Naive B cell (primary cell): ENCODE measurements around the gene KIF3A. TPM values are rescaled to one million over a fixed set of nuclear protein-coding genes. Genes with fewer than 3 reads are reported as not detected.
A peak's percentile ranks its signal among the peaks of the same experiment; 100 is the strongest.

ENCODE experiments used
- ATAC-seq, 2 donors: fragments of 150-1000 bp; cut with Tn5 transposase; 2 replicates each; pipeline ENCODE4 v1.10.0; 2021; ENCODE audit warnings: low read depth in 2 of 2, mild to moderate bottlenecking in 2 of 2, moderate library complexity in 2 of 2
- DNase-seq: peaks from one replicate; pipeline ENCODE4 v3.0.0; 2022
- H3K27ac Mint-ChIP-seq, 6 donors: one replicate each; pipeline ENCODE4 v1.8.0; 2020 to 2022; ENCODE audit warnings: mild to moderate bottlenecking in 6 of 6, mixed read lengths in 6 of 6, moderate library complexity in 5 of 6, inconsistent platforms in 2 of 6
- H3K27me3 Mint-ChIP-seq, 3 donors: one replicate each; pipeline ENCODE4 v1.8.0; 2021 to 2022; ENCODE audit warnings: mixed read lengths in 3 of 3, mild to moderate bottlenecking in 1 of 3
- H3K36me3 Mint-ChIP-seq, 2 donors: one replicate each; pipeline ENCODE4 v1.8.0; 2020 to 2022; ENCODE audit warnings: mixed read lengths in 2 of 2, inconsistent platforms in 1 of 2, mild to moderate bottlenecking in 1 of 2
- H3K4me1 Mint-ChIP-seq, 3 donors: one replicate each; pipeline ENCODE4 v1.8.0; 2020 to 2022; ENCODE audit warnings: mixed read lengths in 3 of 3, inconsistent platforms in 1 of 3, mild to moderate bottlenecking in 1 of 3, moderate library complexity in 1 of 3
- H3K4me3 Mint-ChIP-seq, 8 donors: one replicate each; pipeline ENCODE4 v1.8.0; 2020 to 2022; ENCODE audit warnings: mild to moderate bottlenecking in 8 of 8, mixed read lengths in 8 of 8, moderate library complexity in 8 of 8, inconsistent platforms in 2 of 8
- H3K9me3 Mint-ChIP-seq, 7 donors: one replicate each; pipeline ENCODE4 v1.8.0; 2020 to 2022; ENCODE audit warnings: mixed read lengths in 7 of 7, mild to moderate bottlenecking in 5 of 7, inconsistent platforms in 2 of 7, moderate library complexity in 1 of 7
- polyA plus RNA-seq, 6 donors: library from polyadenylated mRNA; unstranded; fragments of 300-500 nt; fragmentation: Illumina TruSeq; gene quantifications; one replicate each; pipeline ENCODE4 v1.2.3, GENCODE V29; 2021; ENCODE audit warnings: low read depth in 6 of 6

KIF3A gene
- polyA plus RNA-seq, 6 donors from 2014 or later: 4.3 to 10.2 (median 7.3) TPM

DNA sequence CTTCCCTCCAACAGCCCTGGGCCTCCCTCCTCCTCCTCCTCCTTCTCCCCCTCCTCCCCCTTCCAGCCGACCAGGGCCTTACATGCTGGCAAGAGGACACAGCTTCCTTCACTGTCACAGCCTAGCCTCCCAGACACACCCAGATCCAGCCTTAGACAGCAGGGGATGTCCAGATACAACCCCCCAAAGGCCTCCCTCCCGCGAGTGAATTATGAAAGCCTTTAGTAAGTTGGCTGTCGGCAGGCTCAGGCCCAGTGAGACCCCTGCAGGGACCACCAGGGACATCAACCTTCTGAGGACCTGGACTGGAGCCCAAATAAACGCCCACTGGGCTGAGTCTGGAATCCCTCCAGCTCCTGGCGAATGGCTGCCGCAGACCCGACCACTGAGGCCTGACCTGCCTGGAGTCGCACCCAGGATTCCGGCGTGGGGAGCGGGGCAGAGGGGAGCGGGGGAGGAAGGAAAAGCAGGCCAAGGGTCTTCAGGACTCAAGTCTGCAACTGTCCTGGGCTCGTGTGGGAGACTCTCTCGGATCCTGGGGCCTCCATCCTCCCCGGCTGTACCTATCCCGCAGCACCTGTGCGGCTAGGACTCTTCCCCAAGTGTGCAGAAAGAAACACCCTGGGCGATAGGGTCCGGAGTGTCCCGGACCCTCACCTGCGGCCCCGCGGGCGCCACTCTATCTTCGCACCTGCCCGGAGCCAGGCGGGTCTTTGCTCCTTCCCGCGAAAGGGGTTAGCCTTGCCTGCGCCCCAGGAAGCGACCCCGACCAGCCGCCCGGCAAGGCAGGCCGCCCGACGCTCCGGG, 39.0 kb upstream of the KIF3A start:
- no peak overlapping the region for H3K27ac Mint-ChIP-seq
- peak; percentile 22 to 26 for ATAC-seq
- no peaks in the 10 kb centered on the region for H3K9me3 Mint-ChIP-seq
- H3K4me3 Mint-ChIP-seq: peak overlapping the region; percentile 17 to 84 (median 74)
- peaks cover 49 to 67% (median 64%) of the 10 kb centered on the region in 3 donors for H3K27me3 Mint-ChIP-seq
- no peak for DNase-seq
- no peaks in the 10 kb centered on the region for H3K36me3 Mint-ChIP-seq
- H3K4me1 Mint-ChIP-seq: peaks cover 7 to 13% (median 11%) of the 10 kb centered on the region in 3 donors

- Mint-ChIP-seq H3K4me3 (peak overlapping the region in 7 of 8 donors; percentile 6 to 79 (median 44)), H3K36me3 (no peaks in the 10 kb centered on the region), H3K27ac (no peak overlapping the region), H3K9me3 (no peaks in the 10 kb centered on the region), H3K4me1 (peaks cover 7 to 13% (median 11%) of the 10 kb centered on the region in 3 donors), H3K27me3 (peaks cover 49 to 60% (median 56%) of the 10 kb centered on the region in 3 donors)
- ATAC-seq (no peak), DNase-seq (no peak)
Observed at GRCh38 chr5:132775476-132775961, 38.2 kb upstream of the KIF3A start.

DNA sequence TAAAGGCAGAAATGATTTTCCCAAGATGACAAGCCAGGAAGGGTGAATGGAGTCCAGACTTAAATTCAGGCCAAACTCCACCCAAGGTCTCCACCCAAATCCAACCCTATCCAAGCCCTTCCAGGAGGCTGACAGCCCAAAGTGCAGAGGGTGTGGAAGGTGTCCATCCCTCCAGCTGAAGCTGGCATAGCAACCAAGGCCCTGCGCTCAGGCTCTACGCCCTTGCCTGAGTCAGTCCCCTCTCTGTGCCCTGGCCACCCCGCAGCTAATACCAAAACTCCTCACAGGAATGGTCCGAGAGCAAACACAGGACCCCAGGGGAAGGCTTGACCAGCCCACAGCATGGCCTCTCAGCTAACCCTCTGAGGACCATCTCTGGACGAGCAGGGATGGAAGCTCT, 37.5 kb upstream of the KIF3A start:
- H3K27ac Mint-ChIP-seq: no peak overlapping the region
- H3K9me3 Mint-ChIP-seq: no peaks in the 10 kb centered on the region
- H3K27me3 Mint-ChIP-seq: peaks cover 48 to 58% (median 50%) of the 10 kb centered on the region in 3 donors
- H3K4me1 Mint-ChIP-seq: peaks cover 7 to 13% (median 11%) of the 10 kb centered on the region in 3 donors
- peak overlapping the region in 2 of 8 donors; percentile 4 to 35 for H3K4me3 Mint-ChIP-seq
- H3K36me3 Mint-ChIP-seq: no peaks in the 10 kb centered on the region
- ATAC-seq: no peak
- no peak for DNase-seq

- Mint-ChIP-seq H3K27me3 (peaks cover 44 to 53% (median 45%) of the 10 kb centered on the region in 3 donors), H3K27ac (no peak overlapping the region), H3K4me3 (no peak overlapping the region), H3K36me3 (no peaks in the 10 kb centered on the region), H3K9me3 (no peaks in the 10 kb centered on the region), H3K4me1 (peaks cover 7 to 13% (median 11%) of the 10 kb centered on the region in 3 donors)
- DNase-seq: no peak
- ATAC-seq: no peak
Observed at GRCh38 chr5:132774406-132774805, 37.1 kb upstream of the KIF3A start.

- Mint-ChIP-seq H3K27ac (peak overlapping the region in 1 of 6 donors; percentile 39), H3K27me3 (peaks cover 38 to 49% (median 40%) of the 10 kb centered on the region in 3 donors)
- no peak for ATAC-seq
Observed at GRCh38 chr5:132773601-132774355, 36.4 kb upstream of the KIF3A start.

GRCh38 chr5:132773114-132773513, 35.8 kb upstream of the KIF3A start:
- Mint-ChIP-seq H3K27ac (no peak overlapping the region), H3K36me3 (no peaks in the 10 kb centered on the region)

More at GRCh38 chr5:132773601-132774355, 36.4 kb upstream of the KIF3A start:
- Mint-ChIP-seq H3K9me3 (no peaks in the 10 kb centered on the region), H3K36me3 (no peaks in the 10 kb centered on the region), H3K4me3 (peak overlapping the region in 1 of 8 donors; percentile 40), H3K4me1 (peaks cover 7 to 11% (median 10%) of the 10 kb centered on the region in 3 donors)
- DNase-seq: no peak

GRCh38 chr5:132772291-132773070, 35.1 kb upstream of the KIF3A start:
- Mint-ChIP-seq H3K27me3 (peaks cover 27 to 50% (median 33%) of the 10 kb centered on the region in 3 donors), H3K9me3 (no peaks in the 10 kb centered on the region), H3K27ac (peak overlapping the region in 1 of 6 donors; percentile 80), H3K36me3 (no peaks in the 10 kb centered on the region), H3K4me3 (peak overlapping the region in 1 of 8 donors; percentile 22), H3K4me1 (peaks cover 0 to 4% (median 0%) of the 10 kb centered on the region in 3 donors)
- DNase-seq (no peak), ATAC-seq (no peak)

More at GRCh38 chr5:132773114-132773513, 35.8 kb upstream of the KIF3A start:
- H3K9me3 Mint-ChIP-seq: no peaks in the 10 kb centered on the region
- peaks cover 3 to 8% (median 4%) of the 10 kb centered on the region in 3 donors for H3K4me1 Mint-ChIP-seq
- no peak for DNase-seq
- ATAC-seq: no peak
- peaks cover 32 to 49% (median 37%) of the 10 kb centered on the region in 3 donors for H3K27me3 Mint-ChIP-seq
- H3K4me3 Mint-ChIP-seq: peak overlapping the region in 1 of 8 donors; percentile 40

- ATAC-seq: no peak
- peaks cover 0 to 4% (median 0%) of the 10 kb centered on the region in 3 donors for H3K4me1 Mint-ChIP-seq
- H3K27ac Mint-ChIP-seq: no peak overlapping the region
Observed at GRCh38 chr5:132771503-132771998, 34.2 kb upstream of the KIF3A start.

GRCh38 chr5:132770476-132771159, 33.3 kb upstream of the KIF3A start:
- no peaks in the 10 kb centered on the region for H3K9me3 Mint-ChIP-seq
- ATAC-seq (no peak), DNase-seq (no peak)
- H3K27me3 Mint-ChIP-seq: peaks cover 26 to 54% (median 30%) of the 10 kb centered on the region in 3 donors
- peak overlapping the region in 1 of 8 donors; percentile 15 for H3K4me3 Mint-ChIP-seq
- H3K27ac Mint-ChIP-seq: no peak overlapping the region
- H3K36me3 Mint-ChIP-seq: no peaks in the 10 kb centered on the region
- H3K4me1 Mint-ChIP-seq: no peaks in the 10 kb centered on the region

More at GRCh38 chr5:132771503-132771998, 34.2 kb upstream of the KIF3A start:
- no peak for DNase-seq
- Mint-ChIP-seq H3K9me3 (no peaks in the 10 kb centered on the region), H3K4me3 (no peak overlapping the region), H3K27me3 (peaks cover 27 to 55% (median 33%) of the 10 kb centered on the region in 3 donors), H3K36me3 (no peaks in the 10 kb centered on the region)

DNA sequence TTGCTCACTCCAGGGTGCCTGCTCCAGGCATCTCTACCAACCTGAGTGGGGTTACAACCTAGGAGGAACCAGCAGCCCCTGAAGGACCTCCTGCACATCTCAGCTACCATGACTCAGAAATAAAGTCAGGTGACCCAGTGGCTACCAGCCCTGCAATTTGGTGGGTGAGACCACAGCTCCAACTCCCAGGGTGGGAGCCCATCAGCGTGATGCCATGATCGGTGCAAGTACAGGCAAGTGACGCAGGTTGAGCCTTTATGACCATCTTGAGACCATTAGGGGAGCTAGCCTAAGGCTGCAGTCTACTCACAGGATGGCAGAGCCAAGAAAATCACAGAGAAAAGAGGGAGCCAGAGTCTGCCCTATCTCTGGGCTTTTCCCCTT, 31.1 kb upstream of the KIF3A start:
- Mint-ChIP-seq H3K4me3 (no peak overlapping the region), H3K27ac (no peak overlapping the region), H3K27me3 (peaks cover 5 to 33% (median 14%) of the 10 kb centered on the region in 3 donors), H3K9me3 (no peaks in the 10 kb centered on the region), H3K36me3 (no peaks in the 10 kb centered on the region), H3K4me1 (no peaks in the 10 kb centered on the region)
- no peak for ATAC-seq
- DNase-seq: no peak

- peak overlapping the region in 1 of 6 donors; percentile 88 for H3K27ac Mint-ChIP-seq
- peaks cover 0 to 22% (median 9%) of the 10 kb centered on the region in 3 donors for H3K27me3 Mint-ChIP-seq
- H3K4me3 Mint-ChIP-seq: no peak overlapping the region
- no peaks in the 10 kb centered on the region for H3K4me1 Mint-ChIP-seq
- no peaks in the 10 kb centered on the region for H3K9me3 Mint-ChIP-seq
- DNase-seq (no peak), ATAC-seq (no peak)
- H3K36me3 Mint-ChIP-seq: no peaks in the 10 kb centered on the region
Observed at GRCh38 chr5:132767150-132767549, 29.8 kb upstream of the KIF3A start.

GRCh38 chr5:132766806-132767055, 29.4 kb upstream of the KIF3A start:
- peaks cover 0 to 20% (median 8%) of the 10 kb centered on the region in 3 donors for H3K27me3 Mint-ChIP-seq

More at GRCh38 chr5:132766806-132767055, 29.4 kb upstream of the KIF3A start:
- Mint-ChIP-seq H3K4me3 (peak overlapping the region in 1 of 8 donors; percentile 53), H3K4me1 (no peaks in the 10 kb centered on the region), H3K36me3 (no peaks in the 10 kb centered on the region), H3K9me3 (no peaks in the 10 kb centered on the region), H3K27ac (no peak overlapping the region)
- ATAC-seq (no peak), DNase-seq (no peak)
